AG04449 (cell line): ENCODE results near the gene EGFL8.

Experiments used
- CTCF ChIA-PET: fragments of 350-600 bp; formaldehyde crosslinking; extraction: SDS; loops from one replicate; lab custom pipeline; 2021; ENCODE audit warnings: antibody characterized with exemption; lab: Yijun Ruan, JAX
- POLR2A ChIA-PET: fragments of 400-600, 350-600 bp; formaldehyde crosslinking; extraction: SDS; loops from one replicate; lab custom pipeline; 2020; ENCODE audit warnings: antibody characterized with exemption, inconsistent platforms; lab: Yijun Ruan, JAX
- DNase-seq: peaks from one replicate; pipeline ENCODE4 v3.0.0-alpha.2; 2010; ENCODE audit warnings: low read depth, low spot score
- H3K4me3 ChIP-seq: 2 replicates; pipeline ENCODE4 v1.5.1; 2011; ENCODE audit warnings: low read depth, mild to moderate bottlenecking, control low read depth, low read length
- TF ChIP-seq, protein P1 (sequence below): IDR thresholded peaks from one replicate; pipeline ENCODE4 v1.5.1; 2011; ENCODE audit warnings: mild to moderate bottlenecking, moderate library complexity, low read length, control low read depth, inconsistent platforms; ENCODE audit not compliant: insufficient read depth; ENCODE audit errors: missing control alignments

The EGFL8 gene

DNA sequence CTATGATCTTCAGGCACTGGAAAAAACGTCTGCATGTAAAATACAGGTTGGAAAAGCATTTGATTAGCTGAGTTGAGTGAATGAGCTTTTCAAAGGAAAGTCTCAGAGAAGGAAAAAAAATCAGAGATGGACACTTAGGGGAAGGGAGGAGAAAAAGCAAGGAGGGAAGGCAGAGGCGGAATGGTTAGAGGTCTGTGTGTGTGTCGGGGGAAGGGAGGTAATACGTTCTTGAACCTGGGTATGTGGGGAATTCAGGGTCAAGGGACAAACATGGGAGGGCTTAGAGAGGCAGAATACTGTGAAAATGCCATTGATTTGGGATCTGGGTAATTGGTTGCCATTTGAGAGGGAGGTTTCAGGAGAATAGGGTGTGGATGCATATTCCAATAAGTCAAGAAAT, 17.7 kb upstream of the EGFL8 start:
- TF ChIP-seq, protein P1, sequence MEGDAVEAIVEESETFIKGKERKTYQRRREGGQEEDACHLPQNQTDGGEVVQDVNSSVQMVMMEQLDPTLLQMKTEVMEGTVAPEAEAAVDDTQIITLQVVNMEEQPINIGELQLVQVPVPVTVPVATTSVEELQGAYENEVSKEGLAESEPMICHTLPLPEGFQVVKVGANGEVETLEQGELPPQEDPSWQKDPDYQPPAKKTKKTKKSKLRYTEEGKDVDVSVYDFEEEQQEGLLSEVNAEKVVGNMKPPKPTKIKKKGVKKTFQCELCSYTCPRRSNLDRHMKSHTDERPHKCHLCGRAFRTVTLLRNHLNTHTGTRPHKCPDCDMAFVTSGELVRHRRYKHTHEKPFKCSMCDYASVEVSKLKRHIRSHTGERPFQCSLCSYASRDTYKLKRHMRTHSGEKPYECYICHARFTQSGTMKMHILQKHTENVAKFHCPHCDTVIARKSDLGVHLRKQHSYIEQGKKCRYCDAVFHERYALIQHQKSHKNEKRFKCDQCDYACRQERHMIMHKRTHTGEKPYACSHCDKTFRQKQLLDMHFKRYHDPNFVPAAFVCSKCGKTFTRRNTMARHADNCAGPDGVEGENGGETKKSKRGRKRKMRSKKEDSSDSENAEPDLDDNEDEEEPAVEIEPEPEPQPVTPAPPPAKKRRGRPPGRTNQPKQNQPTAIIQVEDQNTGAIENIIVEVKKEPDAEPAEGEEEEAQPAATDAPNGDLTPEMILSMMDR, result no peak
- H3K4me3 ChIP-seq, result no peak overlapping the region
- ChIA-PET CTCF (interaction anchor here (1.0 to 1.8 kb wide), 2 partner anchors 12 to 28 kb away, joined by 4 read pairs; no protein-coding TSS in a partner anchor), POLR2A (interaction anchor here (0.6 kb wide), 1 partner anchor 25 kb away, joined by 3 read pairs; no protein-coding TSS in a partner anchor)
- DNase-seq, result no peak

DNA sequence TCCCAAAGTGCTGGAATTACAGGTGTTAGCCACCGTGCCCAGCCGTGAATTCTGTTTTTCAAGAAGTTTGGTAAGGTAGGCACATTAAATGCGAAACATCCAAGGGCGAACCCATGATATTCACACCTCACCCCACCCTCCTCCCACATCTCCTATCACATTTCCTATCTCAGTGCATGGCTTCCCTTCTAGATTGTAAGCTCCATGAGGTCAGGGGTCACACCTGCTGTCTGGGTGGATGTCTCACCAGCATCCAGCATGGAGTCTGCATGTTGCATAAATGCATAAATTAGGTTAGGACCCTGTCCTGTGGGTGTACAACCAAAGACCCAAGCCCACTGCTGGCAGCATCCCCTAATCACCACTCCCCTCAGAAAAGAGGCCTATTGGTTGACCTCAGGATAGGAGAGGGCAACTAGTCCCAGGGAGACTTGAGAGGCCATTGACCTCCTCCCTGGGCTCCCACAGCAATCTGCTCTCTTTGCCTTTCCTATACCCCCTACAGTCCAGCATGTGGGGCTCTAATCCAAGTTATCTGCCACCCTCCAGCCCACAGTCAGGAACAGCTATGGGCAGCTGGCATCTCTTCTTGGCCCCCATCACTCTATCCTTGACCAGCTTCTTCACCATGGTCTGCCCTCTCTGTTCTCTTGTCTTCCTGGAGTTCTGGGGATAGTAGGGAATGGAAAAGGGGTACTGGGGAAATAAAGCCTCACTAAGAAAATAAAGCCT, 16.8 kb upstream of the EGFL8 start:
- DNase-seq, result no peak
- POLR2A ChIA-PET, result no interaction called here

DNA sequence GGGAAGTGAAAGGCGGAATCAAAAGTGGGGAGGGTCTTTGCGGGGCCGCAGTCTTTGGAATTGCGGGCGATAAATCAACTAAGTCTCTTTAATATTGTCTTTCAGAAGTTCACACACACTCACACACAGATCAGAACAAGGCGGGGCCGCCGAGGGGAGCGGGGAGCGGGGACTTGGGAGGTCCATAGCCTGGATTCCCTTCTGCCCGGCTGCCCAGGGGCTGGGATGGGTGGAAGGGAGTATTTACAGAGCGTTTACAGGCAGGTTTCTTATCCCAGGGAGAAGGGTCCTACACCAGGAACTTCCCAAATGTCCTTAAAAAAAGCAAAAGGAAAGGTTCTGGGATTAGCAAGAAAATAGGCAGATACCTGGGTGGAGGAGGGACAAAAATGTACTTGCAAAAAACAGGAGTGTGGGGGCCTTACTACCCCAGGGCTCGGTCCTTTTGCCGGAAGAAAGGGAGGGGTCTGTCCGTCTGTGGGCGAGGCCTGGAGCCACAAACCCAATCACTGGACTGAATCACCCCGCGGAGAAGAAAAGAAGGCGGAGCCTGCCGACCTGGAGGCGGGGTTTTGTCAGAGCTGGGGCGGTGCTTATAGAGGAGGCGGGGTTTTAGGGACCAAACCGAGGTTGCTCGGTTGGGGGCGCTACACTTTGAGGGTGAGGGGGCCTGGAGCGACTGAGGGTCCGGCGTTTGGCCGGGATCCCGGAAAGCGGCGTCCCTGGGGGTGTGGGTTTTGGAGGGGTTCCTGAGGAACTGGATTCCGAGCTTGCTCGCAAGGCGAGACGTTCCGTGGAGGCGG, 15.9 kb upstream of the EGFL8 start:
- ChIA-PET CTCF (interaction anchor here (0.8 kb wide), 1 partner anchor 47 kb away, joined by 4 read pairs; no protein-coding TSS in a partner anchor), POLR2A (no interaction called here)
- no peak for DNase-seq
- H3K4me3 ChIP-seq, result no peak overlapping the region
- TF ChIP-seq, protein P1, result no peak

More for the DNA sequence above, 16.8 kb upstream of the EGFL8 start:
- TF ChIP-seq, protein P1, result no peak
- no peak overlapping the region for H3K4me3 ChIP-seq
- CTCF ChIA-PET, result interaction anchor here (0.8 to 1.0 kb wide), 2 partner anchors 28 to 48 kb away, joined by 3 to 4 read pairs; no protein-coding TSS in a partner anchor

DNA sequence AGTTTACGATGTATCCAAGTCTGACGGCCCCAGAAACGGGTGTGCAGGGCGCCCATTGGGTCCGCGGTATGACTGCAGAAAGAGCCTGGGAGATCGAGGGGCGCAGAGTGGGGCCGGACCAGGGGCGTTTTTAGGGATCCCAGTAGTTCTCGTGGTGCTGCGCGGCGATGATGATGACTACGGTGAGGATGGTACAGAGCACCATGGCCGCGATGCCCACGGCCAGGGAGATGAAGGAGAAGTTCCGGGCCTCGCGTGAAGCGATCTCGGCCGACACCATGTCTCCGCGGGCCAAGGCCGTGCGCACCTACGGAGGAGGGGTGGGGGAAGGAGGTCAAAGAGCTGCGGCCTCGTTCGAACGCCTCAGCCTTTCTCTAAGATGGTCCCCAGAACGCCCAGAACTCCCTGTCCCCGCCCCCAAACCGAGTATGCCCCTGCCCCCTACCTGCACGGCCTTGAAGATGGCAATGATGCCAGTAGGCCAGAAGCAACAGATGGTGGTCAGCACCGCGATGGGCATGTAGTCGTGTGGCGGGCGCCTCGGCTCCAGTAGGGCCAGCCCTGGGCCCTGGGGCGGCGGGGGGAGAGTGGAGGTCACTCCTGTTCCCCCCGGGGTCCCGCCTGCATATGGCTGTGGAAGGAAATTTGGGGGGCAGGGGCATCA, 15.2 kb upstream of the EGFL8 start:
- DNase-seq, result no peak
- H3K4me3 ChIP-seq, result no peak overlapping the region
- ChIA-PET CTCF (no interaction called here), POLR2A (no interaction called here)
- TF ChIP-seq, protein P1, result no peak

- TF ChIP-seq, protein P1, result no peak
- H3K4me3 ChIP-seq, result peak overlapping the region; percentile 20; the same call in 1 of the 2 replicates
- DNase-seq, result no peak
- CTCF ChIA-PET, result no interaction called here
- POLR2A ChIA-PET, result interaction anchor here (0.9 kb wide), 1 partner anchor 1125 kb away, joined by 3 read pairs; no protein-coding TSS in a partner anchor
These were observed 14.2 kb upstream of the EGFL8 start for GRCh38 chr6:32149932-32150870.
